ENCODE measurements around the gene LSM12. TPM values are rescaled to one million over a fixed set of nuclear protein-coding genes. Genes with fewer than 3 reads are reported as not detected.

The LSM12 gene
- total and polyA plus RNA-seq, 2 donors (not counting 3 experiments of a cell fraction or from before 2014, with no cell fraction given): 36.5 to 68.9 TPM

GRCh38 chr17:44109312-44109630, 42.8 kb upstream of the LSM12 start:
- no peak for DNase-seq (ENCODE audit: low read depth, low spot score)

DNA sequence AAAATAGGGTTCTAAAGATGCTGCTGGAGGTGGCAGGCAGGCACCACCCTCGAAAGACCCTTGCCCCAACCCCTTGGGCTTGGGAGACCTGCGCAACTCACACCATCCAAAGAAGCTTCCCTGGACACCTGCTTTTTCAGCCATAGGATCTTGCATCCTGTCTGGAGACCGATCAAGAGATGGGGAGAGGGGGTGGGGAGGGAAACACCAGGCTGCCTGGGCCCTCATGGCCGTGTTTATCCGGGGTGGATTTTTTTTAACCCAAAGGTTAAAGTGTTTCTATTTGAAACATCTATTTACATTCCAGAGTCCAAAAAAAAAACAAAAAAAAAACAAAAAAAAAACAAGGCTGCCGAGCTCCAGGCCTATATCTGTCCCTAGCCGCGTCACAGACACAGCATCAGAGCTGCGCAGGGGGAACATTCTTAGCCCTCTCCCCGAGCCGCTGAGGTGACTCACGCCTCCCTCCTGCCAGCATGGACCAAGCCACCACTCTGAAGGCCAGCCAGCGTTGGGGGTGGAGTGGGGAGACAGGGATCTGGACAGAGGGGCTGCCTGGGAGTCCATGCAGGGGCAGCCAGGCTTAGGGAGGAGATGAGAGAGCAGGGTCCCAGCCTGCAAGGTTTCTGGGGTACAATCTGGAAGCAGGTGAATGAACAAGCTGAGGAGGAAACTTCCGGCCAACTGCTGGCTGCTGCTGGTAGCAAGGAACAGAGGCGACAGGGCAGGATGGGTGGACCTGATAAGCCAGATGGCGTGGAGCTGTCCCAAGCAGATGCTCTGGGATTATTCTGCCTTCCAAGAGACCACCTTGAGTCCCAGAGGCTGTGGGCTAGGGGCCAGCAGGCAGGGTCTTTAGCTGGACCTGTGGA, 42.2 kb upstream of the LSM12 start:
- H2AFZ ChIP-seq (ENCODE audit: low read depth, low read length): no peak overlapping the region
- no peaks in the 10 kb centered on the region for H3K36me3 ChIP-seq (ENCODE audit: control insufficient read depth in 2 of 2, extremely low read depth in 1 of 2, insufficient read depth in 2 of 2, low read length in 2 of 2)
- H3K9ac ChIP-seq (replicated peaks; ENCODE audit: extremely low read depth, insufficient read depth, low read length): no peak overlapping the region
- no peaks in the 10 kb centered on the region for H4K20me1 ChIP-seq (replicated peaks; ENCODE audit: control insufficient read depth, extremely low read depth, insufficient read depth, low read length)
- no peak overlapping the region for H3K4me2 ChIP-seq (ENCODE audit: insufficient read depth, low read length)
- no peaks in the 10 kb centered on the region for H3K79me2 ChIP-seq (ENCODE audit: control insufficient read depth, insufficient read depth, low read length)
- no peak overlapping the region for H3K27ac ChIP-seq (ENCODE audit: insufficient read depth, low read depth, low read length)
- H3K4me1 ChIP-seq (ENCODE audit: control insufficient read depth, extremely low read depth, insufficient read depth, low read length): peaks cover 14% of the 10 kb centered on the region
- dilution Hi-C loops (cut with MboI; ENCODE audit: extremely low pct_ligation_motif_present, low sequenced_read_pairs): no loop called here
- H3K9me1 ChIP-seq (replicated peaks; ENCODE audit: control insufficient read depth, extremely low read depth, insufficient read depth, low read length): no peaks in the 10 kb centered on the region
- H3K4me3 ChIP-seq (replicated peaks in 1 of 3; ENCODE audit: insufficient read depth in 1 of 3, low read depth in 1 of 3, low read length in 3 of 3): no peak overlapping the region
- no peak for TF ChIP-seq CTCF (IDR thresholded peaks at IDR 0.05; ENCODE audit: extremely low read depth in 1 of 2, insufficient read depth in 1 of 2, low read depth in 1 of 2, low read length in 2 of 2)
- no peak for TF ChIP-seq EZH2 (IDR thresholded peaks at IDR 0.05; ENCODE audit: borderline replicate concordance, low read depth, low read length, severe bottlenecking)
- no peak for TF ChIP-seq GATA2 (IDR thresholded peaks at IDR 0.05; ENCODE audit: insufficient read depth, insufficient read length, low read depth, low read length)
- no peak for TF ChIP-seq FOS (IDR thresholded peaks at IDR 0.05; ENCODE audit: borderline replicate concordance, insufficient read depth, low read length)
- no peak for TF ChIP-seq POLR2A (IDR thresholded peaks at IDR 0.05; ENCODE audit: low read depth, low read length)
- no peak for TF ChIP-seq JUN (IDR thresholded peaks at IDR 0.05; ENCODE audit: borderline replicate concordance, insufficient read depth, insufficient read length, low read depth)
- H3K27me3 ChIP-seq (ENCODE audit: control insufficient read depth in 2 of 2, insufficient read depth in 2 of 2, low read length in 2 of 2): no peaks in the 10 kb centered on the region
- ChIA-PET POLR2A (interaction anchor here (0.6 kb wide), 1 partner anchor 10 kb away, joined by 3 read pairs; no protein-coding TSS in a partner anchor), CTCF (interaction anchor here (0.6 to 3.1 kb wide), 4 partner anchors 13 to 176 kb away, joined by 3 to 13 read pairs (median 4); partner anchors contain the start of gene HDAC5)
- no peak for DNase-seq (ENCODE audit: low read depth, low spot score)
- intact Hi-C loops (cut with micrococcal nuclease): no loop called here
- BruUV-seq (replicated peaks): no TSS peak
- no peak for FAIRE-seq
- H3K9me3 ChIP-seq (replicated peaks; ENCODE audit: control insufficient read depth, insufficient read depth, low read length): no peaks in the 10 kb centered on the region

More at GRCh38 chr17:44109312-44109630, 42.8 kb upstream of the LSM12 start:
- Histone ChIP-seq H3K4me3 (replicated peaks in 1 of 3; ENCODE audit: insufficient read depth in 1 of 3, low read depth in 1 of 3, low read length in 3 of 3) (no peak overlapping the region), H4K20me1 (replicated peaks; ENCODE audit: control insufficient read depth, extremely low read depth, insufficient read depth, low read length) (no peaks in the 10 kb centered on the region), H2AFZ (ENCODE audit: low read depth, low read length) (no peak overlapping the region), H3K79me2 (ENCODE audit: control insufficient read depth, insufficient read depth, low read length) (no peaks in the 10 kb centered on the region), H3K27me3 (ENCODE audit: control insufficient read depth in 2 of 2, insufficient read depth in 2 of 2, low read length in 2 of 2) (no peaks in the 10 kb centered on the region), H3K9me1 (replicated peaks; ENCODE audit: control insufficient read depth, extremely low read depth, insufficient read depth, low read length) (no peaks in the 10 kb centered on the region), H3K9me3 (replicated peaks; ENCODE audit: control insufficient read depth, insufficient read depth, low read length) (no peaks in the 10 kb centered on the region), H3K27ac (ENCODE audit: insufficient read depth, low read depth, low read length) (no peak overlapping the region), H3K4me2 (ENCODE audit: insufficient read depth, low read length) (no peak overlapping the region), H3K4me1 (ENCODE audit: control insufficient read depth, extremely low read depth, insufficient read depth, low read length) (peaks cover 14% of the 10 kb centered on the region), H3K9ac (replicated peaks; ENCODE audit: extremely low read depth, insufficient read depth, low read length) (no peak overlapping the region), H3K36me3 (ENCODE audit: control insufficient read depth in 2 of 2, extremely low read depth in 1 of 2, insufficient read depth in 2 of 2, low read length in 2 of 2) (no peaks in the 10 kb centered on the region)
- intact Hi-C loops (cut with micrococcal nuclease): no loop called here
- dilution Hi-C loops (cut with MboI; ENCODE audit: extremely low pct_ligation_motif_present, low sequenced_read_pairs): no loop called here
- no TSS peak for BruUV-seq (replicated peaks)
- FAIRE-seq: no peak
- CTCF ChIA-PET: interaction anchor here (0.6 to 3.1 kb wide), 5 partner anchors 14 to 175 kb away, joined by 3 to 13 read pairs (median 4); no protein-coding TSS in a partner anchor
- TF ChIP-seq POLR2AphosphoS5 (IDR thresholded peaks at IDR 0.05; ENCODE audit: insufficient read depth, low read depth, low read length) (no peak), MAX (IDR thresholded peaks at IDR 0.05; ENCODE audit: insufficient read depth, insufficient read length) (no peak), EZH2 (IDR thresholded peaks at IDR 0.05; ENCODE audit: borderline replicate concordance, low read depth, low read length, severe bottlenecking) (no peak), MYC (IDR thresholded peaks at IDR 0.05; ENCODE audit: low read depth, low read length) (no peak)
- POLR2A ChIA-PET: no interaction called here
